A673 (cell line): Measurements from ENCODE around the gene WNT16. TPM values are rescaled to one million over a fixed set of nuclear protein-coding genes. Genes with fewer than 3 reads are reported as not detected.

Experiments
- BruUV-seq: library from RNA; stranded (reverse); fragments of 400-500 nt; replicated peaks from 2 replicates; lab custom pipeline; 2021; lab: Mats Ljungman, UMichigan
- CTCF ChIA-PET: fragments of 300-600 bp; sonication (Branson Sonifier 250); formaldehyde crosslinking; loops from one replicate; lab custom pipeline; 2022; ENCODE audit warnings: antibody characterized with exemption; lab: Charles Lee
- POLR2A ChIA-PET: fragments of 300-600 bp; sonication (Branson Sonifier 250); formaldehyde crosslinking; loops from one replicate; lab custom pipeline; 2022; ENCODE audit warnings: antibody characterized with exemption; ENCODE audit not compliant: low non-redundant PET; lab: Charles Lee
- DNase-seq: peaks from one replicate; pipeline ENCODE4 v3.0.0-alpha.2; 2015; ENCODE audit warnings: low spot score
- H3K27ac ChIP-seq: fragments of 200-600 bp; sonication (generic); 2 replicates; pipeline ENCODE4 v1.5.1; 2016; ENCODE audit warnings: mixed run types, low read depth, mild to moderate bottlenecking, mixed read lengths, antibody characterized with exemption, low read length; ENCODE audit not compliant: poor library complexity, severe bottlenecking
- H3K27me3 ChIP-seq: fragments of 200-600 bp; sonication (generic); replicated peaks from 2 replicates; pipeline ENCODE4 v1.6.1; 2017; ENCODE audit warnings: mixed run types, low read depth, mild to moderate bottlenecking, mixed read lengths, antibody characterized with exemption, low read length; ENCODE audit not compliant: insufficient read depth, poor library complexity
- H3K36me3 ChIP-seq: fragments of 200-600 bp; sonication (generic); 2 replicates; pipeline ENCODE4 v1.6.1; 2016; ENCODE audit warnings: mixed run types, mild to moderate bottlenecking, mixed read lengths, antibody characterized with exemption, low read length; ENCODE audit not compliant: insufficient read depth, poor library complexity, severe bottlenecking
- H3K4me1 ChIP-seq: fragments of 200-600 bp; sonication (generic); 2 replicates; pipeline ENCODE4 v1.6.1; 2017; ENCODE audit warnings: mixed run types, mild to moderate bottlenecking, mixed read lengths, antibody characterized with exemption, low read length; ENCODE audit not compliant: insufficient read depth, poor library complexity, severe bottlenecking
- H3K4me3 ChIP-seq: fragments of 200-600 bp; sonication (generic); 2 replicates; pipeline ENCODE4 v1.5.1; 2016; ENCODE audit warnings: low read depth, mixed run types, mild to moderate bottlenecking, mixed read lengths, low read length; ENCODE audit not compliant: poor library complexity, severe bottlenecking
- H3K9me3 ChIP-seq: fragments of 200-600 bp; sonication (generic); 2 replicates; pipeline ENCODE4 v1.6.1; 2016; ENCODE audit warnings: mixed run types, low read depth, mild to moderate bottlenecking, mixed read lengths, antibody characterized with exemption, low read length; ENCODE audit not compliant: poor library complexity, severe bottlenecking
- CTCF ChIP-seq: fragments of 300-800, 200-600 bp; sonication (generic); conservative IDR thresholded peaks from 2 replicates; pipeline ENCODE4 v1.5.1; 2017; ENCODE audit warnings: low read depth, mild to moderate bottlenecking, antibody characterized with exemption, low read length, moderate library complexity, mixed read lengths
- EZH2 ChIP-seq: fragments of 200-600 bp; sonication (generic); IDR thresholded peaks from 2 replicates; pipeline ENCODE4 v1.6.1; 2017; ENCODE audit warnings: borderline replicate concordance, low read depth, mild to moderate bottlenecking, mixed read lengths, antibody characterized with exemption, low read length; ENCODE audit not compliant: poor library complexity, severe bottlenecking
- intact Hi-C: fragments of 100-400 bp; cut with micrococcal nuclease; formaldehyde crosslinking; loops from one replicate; pipeline ENCODE4 v1.10.0; 2022; ENCODE audit not compliant: unreplicated experiment
- total RNA-seq: library from RNA; stranded (reverse); gene quantifications from 2 replicates; pipeline ENCODE4 v1.2.3, GENCODE V29; 2021

Gene WNT16
- total RNA-seq, 1 experiment from 2014 or later, result not detected

- TF ChIP-seq CTCF, result no peak
- no peak for TF ChIP-seq EZH2
- Histone ChIP-seq H3K27me3 (no peaks in the 10 kb centered on the region), H3K9me3 (no peaks in the 10 kb centered on the region), H3K36me3 (no peaks in the 10 kb centered on the region), H3K4me3 (no peak overlapping the region), H3K27ac (no peak overlapping the region), H3K4me1 (no peaks in the 10 kb centered on the region)
- BruUV-seq, result no TSS peak
- no peak for DNase-seq
- CTCF ChIA-PET, result no interaction called here
- intact Hi-C loops, result no loop called here
- POLR2A ChIA-PET, result no interaction called here
These were observed 48.1 kb upstream of the WNT16 start for GRCh38 chr7:121280656-121281055.

GRCh38 chr7:121282129-121282528 is 46.7 kb upstream of the WNT16 start:
- ChIA-PET POLR2A (no interaction called here), CTCF (no interaction called here)
- intact Hi-C loops, result no loop called here
- no peak overlapping the region for H3K4me3 ChIP-seq
- H3K4me1 ChIP-seq, result no peaks in the 10 kb centered on the region
- H3K27me3 ChIP-seq, result no peaks in the 10 kb centered on the region
- no peaks in the 10 kb centered on the region for H3K9me3 ChIP-seq
- H3K36me3 ChIP-seq, result no peaks in the 10 kb centered on the region
- H3K27ac ChIP-seq, result no peak overlapping the region
- no peak for DNase-seq
- TF ChIP-seq EZH2 (no peak), CTCF (no peak)
- BruUV-seq, result no TSS peak

- Histone ChIP-seq H3K9me3 (no peaks in the 10 kb centered on the region), H3K27ac (no peak overlapping the region), H3K36me3 (no peaks in the 10 kb centered on the region), H3K4me3 (no peak overlapping the region), H3K27me3 (no peaks in the 10 kb centered on the region), H3K4me1 (no peaks in the 10 kb centered on the region)
- DNase-seq, result no peak
- ChIA-PET POLR2A (no interaction called here), CTCF (no interaction called here)
- intact Hi-C loops, result no loop called here
- no peak for TF ChIP-seq EZH2
- TF ChIP-seq CTCF, result no peak
- no TSS peak for BruUV-seq
These were observed 43.6 kb upstream of the WNT16 start for GRCh38 chr7:121285066-121285667.
